HG02870 (cell line): ENCODE data around the gene RASL12.
"Not testable (repeated sequence)": the region's sequence is repeated elsewhere in the genome, so short reads cannot be mapped to it uniquely, and the experiment has no call there.

Experiments
- ATAC-seq: cut with Tn5 transposase; IDR thresholded peaks from one replicate; pipeline ENCODE4 v1.9.1; 2021; ENCODE audit warnings: mild to moderate bottlenecking, moderate library complexity; ENCODE audit not compliant: unreplicated experiment

RASL12 gene

DNA sequence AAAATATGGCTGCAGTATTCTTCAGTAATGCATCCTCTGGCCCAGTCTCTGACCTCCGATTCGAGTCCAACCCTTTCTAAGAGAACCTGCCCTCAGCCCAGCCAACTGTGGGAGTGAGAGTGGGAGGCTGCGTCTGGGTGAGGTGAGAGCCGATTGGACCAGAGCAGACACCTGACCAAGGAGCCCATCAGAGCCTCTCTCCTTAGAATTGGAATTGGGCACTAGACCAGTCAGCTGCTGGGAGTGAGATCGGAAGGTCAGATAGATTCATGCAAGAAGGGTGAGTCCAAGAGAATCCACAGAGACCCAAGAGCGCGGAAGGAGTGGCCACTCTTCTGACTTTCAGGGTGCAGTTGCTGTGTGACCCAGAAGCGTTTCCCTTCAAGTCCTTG, 10.2 kb downstream of the RASL12 start:
- no peak for ATAC-seq

DNA sequence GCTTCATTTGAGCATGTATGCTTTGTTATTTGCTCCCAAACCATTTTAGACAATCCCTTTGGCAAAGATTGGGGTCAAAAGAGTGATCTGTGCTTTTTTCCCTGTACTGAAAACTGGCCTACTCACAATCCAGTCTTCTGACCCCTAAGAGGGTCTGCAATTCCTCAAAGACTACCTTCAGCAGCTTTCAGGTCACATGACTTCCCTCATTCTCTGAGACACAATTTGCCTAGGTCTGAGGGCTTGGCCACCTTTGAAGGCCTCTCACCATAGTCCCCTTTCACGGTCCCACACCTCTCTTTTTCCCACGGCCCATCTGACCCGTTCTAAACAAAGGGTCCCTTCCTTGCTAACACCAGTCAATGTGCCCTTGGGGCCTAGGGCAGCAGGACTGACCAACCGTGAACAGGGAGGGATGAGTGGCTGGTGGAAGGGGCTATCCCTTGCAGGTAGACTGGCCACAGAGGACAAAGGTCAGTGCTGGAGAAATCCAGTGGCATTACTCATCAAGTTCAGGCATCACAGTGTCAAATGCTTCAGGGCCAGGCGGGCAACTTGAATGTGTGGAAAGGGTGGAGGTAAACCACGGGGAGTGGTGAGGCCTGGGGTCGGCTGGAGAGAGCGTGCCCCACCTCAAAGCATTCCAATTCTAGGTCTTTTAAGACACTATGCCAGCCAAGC, 10.8 kb downstream of the RASL12 start:
- no peak for ATAC-seq

DNA sequence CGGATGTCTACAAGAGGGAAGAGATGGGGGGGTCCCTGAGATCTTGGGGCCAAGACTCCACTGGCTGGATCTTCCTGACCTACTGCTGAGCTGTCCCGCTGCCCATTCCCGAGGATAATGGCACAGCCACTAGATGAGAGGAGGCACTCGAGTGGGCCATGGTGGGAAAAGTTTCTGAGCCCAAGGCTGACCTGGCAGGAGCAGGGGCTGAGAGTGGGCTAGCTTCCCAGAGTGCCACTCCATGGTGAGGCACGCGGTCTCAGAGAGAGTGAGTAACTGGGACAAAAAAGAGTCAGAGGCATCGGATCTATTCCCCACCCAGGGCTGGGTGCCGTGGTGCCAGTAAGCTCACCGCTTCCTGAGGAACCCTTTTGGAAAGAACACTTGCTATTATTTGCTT, 11.7 kb downstream of the RASL12 start:
- no peak for ATAC-seq

DNA sequence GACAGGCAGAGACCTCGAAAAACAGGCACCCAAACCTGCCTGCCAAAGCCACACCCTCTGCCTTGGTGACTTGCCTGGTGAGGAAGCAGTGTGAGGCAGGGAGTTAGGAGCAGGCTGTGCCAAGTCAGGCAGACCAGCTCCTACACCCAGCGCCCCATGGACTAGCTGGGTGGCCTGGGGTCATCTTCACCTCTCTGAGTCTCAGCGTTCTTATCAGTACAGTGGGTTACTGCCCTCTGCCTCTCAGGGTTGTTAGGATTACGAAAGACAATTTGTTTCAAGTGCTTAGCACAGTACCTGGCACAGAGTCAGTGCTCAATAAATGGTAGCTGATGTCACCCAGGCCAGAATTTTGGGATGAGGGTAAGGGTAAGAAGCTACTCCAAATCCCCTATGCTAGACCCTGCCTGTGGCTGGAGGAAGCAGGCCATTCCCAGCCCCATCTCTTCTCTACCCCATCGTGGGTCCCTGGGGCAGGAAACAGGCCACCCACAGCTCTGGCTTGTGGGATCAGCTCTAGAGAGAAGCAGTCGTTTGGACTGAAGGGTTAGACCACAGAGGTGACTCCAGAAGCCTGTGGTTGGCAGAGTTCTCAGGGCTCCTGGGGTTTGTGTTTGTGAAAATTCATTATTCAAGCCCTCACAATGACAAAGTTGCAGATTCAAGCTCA, 12.5 kb downstream of the RASL12 start:
- ATAC-seq = no peak

DNA sequence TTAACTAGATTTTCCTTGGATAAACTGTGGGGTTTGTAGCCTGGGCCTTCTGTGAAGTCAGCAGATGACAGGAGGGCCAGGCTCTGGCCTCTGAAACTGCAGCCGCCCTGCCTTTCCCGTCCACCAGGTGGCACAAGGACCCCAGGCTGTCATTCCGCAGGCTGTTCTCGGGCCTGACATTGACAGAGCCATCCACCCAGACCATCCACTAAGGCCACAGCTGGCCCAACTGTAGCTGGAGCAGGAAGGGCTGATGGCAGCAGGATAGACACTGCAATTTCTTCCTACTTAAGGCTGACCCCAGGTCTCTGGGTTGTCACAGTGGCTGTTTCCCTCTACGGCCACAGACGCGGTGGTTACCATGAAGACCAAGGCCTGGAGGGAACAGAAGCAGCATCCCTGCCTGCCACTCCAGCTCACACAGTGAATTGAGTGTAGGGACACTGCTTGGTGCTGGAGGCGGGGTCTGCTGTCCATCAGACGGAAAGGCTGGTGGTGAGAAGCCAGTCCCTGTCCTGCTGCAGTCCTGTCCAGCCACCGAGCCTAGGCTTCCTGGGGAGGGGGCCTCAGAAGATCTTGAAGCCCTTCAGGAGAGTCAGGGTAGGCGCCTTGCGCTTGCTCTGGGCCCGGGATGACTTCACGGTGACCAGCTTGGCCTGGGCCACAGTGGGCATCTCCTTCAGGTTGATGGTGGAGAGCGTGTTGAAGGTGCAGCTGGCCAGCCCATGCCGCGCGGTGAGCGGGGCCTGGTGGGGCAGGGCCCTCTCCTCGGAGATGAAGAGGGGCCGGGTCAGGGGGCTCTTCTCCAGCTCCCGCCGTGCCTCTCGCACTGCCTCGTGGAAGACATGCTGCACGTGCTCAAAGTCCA, 13.2 kb downstream of the RASL12 start:
- ATAC-seq = no peak

DNA sequence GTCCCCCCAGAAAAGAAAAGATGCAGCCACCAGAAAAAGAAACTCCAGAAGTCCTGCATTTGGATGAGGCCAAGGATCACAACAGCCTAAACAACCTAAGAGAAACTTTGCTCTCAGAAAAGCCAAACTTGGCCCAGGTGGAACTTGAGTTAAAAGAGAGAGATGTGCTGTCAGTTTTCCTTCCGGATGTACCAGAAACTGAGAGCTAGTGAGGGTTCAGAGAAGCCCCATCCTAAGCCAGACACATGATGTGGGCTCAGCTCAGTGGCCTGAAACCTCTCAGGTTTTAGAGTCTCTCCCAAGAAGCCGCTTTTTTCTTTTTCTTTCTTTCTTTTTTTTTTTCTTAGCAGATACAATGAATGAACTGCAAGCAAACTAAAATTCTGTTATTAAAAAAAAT, 14.8 kb downstream of the RASL12 start:
- ATAC-seq = no peak

DNA sequence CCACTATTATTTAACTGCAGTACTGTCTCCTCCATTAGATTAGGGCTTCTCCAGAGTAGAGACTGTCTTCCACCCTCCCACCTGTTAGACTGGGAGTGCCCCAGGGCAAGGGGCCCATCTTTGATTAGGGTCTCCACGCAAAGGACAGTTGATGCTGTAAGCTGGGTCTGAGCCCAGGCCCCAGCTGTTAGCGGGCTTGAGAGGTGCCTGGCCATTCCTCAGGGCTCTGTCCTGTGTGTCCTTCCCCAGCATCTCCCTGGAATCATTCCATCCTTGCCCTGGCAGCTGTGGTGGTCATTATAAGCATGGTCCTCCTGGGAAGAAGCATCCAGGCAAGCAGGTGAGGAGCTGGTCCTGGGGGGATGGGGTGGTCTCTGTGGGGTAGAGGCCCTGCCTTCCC, 16.5 kb downstream of the RASL12 start:
- ATAC-seq = no peak

DNA sequence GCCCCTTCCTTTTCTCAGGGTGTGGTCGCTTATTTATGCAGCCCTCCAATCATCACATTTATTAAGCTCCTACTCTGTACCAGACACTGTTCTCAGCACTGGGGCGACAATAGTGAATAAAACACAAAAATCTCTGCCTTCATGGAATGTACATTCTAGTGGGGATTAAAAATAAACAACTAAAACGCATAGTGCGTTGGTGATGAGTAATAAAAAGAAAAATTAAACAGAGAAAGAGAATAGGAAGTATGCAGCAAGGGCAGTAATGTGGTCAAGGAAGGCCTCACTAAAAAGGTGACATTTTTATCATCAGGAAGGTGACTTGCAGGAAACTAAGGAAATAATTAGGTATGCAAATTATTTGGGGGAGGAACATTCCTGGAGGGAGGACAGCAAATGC, 17.5 kb downstream of the RASL12 start:
- no peak for ATAC-seq

DNA sequence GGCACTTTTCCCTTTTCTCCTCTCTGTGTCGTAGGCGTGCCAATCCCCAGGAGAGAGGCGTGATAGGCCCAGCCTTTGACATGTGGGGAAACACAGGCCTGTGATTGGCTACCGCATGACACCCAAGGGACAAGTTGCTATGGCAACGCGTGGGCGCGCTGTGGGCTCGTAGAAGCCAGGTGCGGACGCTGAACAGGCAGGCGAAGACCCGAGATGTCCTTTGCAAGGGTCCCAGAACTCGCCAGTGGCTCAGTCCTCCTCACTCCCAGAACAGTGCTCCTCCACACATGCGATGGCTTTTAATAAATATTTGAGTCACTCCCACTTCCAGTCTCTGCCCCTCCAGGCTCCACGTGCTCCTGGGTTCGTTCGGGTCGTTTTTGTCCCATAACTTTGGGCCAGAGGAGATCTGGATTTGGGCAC, 18.4 kb downstream of the RASL12 start:
- ATAC-seq = peak; percentile 85

DNA sequence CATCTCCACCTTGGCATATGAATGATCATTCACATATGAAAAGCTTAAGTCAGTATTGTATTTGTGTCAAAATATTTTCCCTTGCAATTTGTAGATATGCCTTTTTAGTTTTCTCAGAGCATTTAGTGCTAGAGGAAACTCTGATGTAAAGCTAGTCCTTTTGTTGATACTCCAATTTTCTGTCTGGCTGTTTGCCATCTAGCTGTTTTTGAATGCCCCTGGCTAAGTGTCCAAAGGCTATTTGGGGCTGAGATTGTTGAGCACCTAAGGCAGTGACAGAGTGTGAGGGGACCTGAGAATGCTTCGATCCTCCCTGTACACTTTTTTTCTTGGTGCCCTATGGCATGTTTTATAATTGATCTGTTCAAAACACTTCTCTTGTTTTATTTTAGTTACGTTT, 19.6 kb downstream of the RASL12 start:
- no peak for ATAC-seq

DNA sequence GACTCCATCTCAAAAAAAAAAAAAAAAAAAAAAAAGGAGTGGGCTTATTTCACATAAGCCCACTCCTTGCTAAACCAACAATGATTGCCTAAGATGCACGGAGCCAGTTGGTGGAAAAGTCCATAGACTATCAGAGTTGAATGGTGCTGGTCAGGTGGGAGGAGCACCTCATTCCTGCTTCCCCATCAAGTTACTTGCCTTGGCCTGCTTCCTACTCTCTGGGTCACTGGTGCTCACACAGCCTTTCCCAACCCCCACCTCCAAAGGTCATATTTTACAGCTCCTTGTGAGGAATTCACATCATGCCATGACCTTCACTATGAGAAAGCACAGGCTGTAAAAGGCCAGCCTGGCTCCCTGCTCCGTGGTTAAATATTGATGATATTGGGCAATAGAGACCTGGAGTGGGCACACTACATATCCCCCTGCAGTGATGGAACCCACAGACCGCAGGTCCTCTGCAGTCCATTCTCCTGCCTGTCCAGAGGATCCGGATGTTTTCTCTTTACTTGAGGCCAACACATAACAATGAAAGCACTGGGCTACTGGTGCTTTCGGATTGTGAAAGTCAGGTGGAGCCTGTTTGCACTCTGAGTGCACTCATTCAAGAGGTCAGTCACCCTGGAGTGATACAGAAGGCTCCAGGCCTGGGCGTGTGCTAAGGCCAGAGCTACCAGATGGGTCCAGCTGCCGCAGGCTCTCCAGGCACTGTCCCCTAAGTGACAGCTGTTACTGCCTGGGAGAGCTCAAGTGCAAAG, 22.9 kb downstream of the RASL12 start, which contains the start of gene SLC51B:
Gene SLC51B, plus strand, starts transcription at position 664 of the 758 bp plus-strand sequence. CDS start 4,618 bp downstream, outside the sequence.
- no peak for ATAC-seq

DNA sequence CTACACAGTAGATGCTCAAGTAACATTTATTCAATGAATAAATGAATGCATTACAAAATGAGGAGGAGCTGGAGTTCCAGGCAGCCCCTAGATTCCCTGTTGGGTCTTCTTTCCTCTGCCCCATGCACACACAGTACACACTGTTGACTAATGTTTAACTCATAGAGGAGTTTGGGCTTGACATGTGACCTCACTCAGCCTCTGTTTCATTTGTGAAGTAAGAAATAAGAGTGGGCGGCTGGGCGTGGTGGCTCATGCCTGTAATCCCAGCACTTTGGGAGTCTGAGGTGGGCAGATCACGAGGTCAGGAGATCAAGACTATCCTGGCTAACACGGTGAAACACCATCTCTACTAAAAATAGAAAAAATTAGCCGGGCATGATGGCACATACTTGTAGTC, 23.6 kb downstream of the RASL12 start:
- ATAC-seq = not testable (repeated sequence)

DNA sequence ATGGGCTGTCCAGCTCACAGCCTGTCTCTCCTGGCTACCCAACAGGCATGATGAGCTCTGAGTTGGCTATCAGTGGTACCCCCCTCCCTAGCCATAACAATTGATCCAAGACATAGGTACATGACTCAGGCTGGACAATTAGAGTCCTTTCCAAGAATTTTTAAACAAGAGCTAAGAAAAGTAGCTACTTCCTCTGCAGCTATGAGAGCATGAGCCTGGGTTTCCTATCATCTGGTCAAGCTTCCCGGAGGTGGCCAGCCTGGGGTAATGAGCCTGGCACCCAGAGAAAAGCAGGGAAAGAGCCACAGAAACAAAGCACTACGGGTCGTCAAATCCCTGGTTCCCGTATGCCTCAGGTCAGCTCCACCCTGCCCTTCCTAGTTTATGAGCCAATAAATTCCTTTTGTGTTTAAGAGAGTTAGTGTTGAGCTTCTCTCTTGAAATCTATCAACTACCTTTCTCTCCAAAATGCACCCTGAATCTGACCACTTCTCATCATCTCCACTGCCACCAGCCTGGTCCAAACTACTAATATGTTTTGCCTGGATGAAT, 24.9 kb downstream of the RASL12 start:
- ATAC-seq = no peak

DNA sequence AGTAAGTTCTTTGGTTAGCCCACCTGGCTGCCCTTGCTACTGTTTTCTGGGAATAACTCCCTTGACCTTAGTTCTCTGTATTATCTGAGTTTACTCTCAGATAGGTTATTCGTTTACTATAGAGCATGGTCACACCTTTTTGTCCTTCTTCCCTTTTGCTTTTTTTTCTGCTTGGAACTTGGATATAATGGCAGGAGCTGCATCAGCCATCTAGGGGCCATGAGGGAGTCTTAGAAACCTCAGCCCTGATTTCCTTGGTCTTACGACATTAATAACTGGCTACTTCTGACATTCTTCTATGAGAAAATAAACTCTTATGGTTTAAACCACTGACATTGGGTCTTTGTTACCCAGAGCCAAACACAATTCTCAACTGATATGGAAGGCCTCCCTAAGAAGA, 26.0 kb downstream of the RASL12 start:
- no peak for ATAC-seq

DNA sequence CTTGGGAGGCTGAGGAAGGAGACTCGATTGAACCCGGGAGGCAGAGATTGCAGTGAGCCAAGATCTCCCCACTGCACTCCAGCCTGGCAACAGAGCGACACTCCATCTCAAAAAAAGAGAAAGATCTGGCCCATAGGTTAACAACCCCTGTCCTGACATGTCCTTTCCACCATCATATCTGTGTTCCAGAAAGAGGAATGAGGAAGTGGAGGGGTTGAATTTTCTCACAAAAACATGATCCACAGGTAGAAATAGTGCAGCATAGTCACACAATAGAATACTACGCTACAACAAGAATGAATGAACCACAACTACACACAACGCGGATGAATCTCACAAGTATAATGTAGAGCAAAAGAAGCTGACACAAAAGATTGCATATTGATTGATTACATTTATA, 27.3 kb downstream of the RASL12 start:
- no peak for ATAC-seq

DNA sequence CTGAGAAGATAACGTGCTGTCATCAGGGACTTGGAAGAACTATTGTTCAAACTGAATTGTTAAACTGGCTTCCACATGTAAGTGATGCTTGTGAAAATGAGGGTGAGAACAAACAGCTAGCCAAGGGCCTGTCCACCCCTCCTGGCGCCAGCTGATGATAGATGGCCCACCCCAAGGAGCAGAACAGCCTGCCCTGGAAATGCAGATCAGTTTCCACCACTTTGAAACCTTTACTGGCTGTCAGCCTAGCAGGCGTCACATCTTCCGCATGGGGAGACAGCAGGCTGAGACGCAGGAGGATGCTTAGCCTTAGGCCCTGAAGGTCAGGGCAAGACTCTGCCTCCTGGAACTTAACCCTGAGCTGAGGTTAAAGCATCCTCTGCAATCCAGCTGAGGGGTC, 29.0 kb downstream of the RASL12 start:
- no peak for ATAC-seq

DNA sequence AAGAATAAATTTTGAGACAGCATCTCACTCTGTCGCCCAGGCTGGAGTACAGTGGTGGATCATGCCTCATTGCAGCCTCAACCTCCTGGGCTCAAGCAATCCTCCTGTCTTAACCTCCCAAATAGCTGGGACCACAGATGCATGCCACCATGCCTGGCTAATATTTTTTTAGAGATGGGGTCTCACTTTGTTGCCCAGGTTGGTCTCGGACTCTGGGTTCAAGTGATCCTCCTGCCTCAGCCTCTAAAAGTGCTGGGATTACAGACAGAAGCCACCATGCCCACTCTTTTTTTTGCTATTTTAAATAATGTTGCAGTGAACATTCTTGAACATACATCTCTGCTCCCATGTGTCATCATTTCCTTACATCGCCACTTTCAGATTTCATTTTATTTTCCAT, 29.4 kb downstream of the RASL12 start:
- ATAC-seq = no peak

DNA sequence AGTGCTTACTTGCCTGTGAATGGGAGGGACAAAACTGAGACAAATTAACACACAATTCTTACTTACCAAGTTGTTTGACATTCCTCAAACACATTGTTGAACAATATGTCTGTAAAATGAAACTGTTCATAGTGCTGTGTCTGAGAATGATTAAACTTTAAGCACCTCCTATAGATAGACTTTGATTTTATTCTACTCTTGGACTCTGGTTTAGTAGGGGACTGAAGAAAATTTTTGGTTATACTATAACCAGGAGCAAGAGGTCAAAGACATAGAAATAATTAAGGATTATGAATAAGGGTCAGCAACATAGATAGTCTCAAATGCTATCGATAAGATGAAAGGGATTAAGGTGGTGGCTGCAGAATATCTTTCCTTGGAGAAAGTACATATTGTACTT, 30.5 kb downstream of the RASL12 start:
- ATAC-seq = no peak

DNA sequence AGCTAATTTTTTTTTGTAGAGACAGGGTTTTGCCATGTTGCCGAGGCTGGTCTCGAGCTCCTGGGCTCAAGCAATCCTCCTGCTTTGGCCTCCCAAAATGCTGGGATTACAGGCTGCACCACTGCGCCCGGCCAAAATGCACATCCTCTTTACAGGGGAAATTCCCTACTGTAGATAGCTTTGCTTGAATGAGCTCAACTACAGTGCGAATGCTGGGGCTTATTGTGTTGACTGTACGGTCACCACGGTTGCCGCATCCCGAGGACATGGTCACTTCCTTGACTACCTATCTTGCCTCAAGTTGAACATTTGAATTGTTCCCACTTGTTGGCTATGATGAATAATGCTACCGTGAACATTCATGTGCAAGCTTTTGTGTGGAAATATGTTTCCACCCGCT, 33.1 kb downstream of the RASL12 start:
- no peak for ATAC-seq

DNA sequence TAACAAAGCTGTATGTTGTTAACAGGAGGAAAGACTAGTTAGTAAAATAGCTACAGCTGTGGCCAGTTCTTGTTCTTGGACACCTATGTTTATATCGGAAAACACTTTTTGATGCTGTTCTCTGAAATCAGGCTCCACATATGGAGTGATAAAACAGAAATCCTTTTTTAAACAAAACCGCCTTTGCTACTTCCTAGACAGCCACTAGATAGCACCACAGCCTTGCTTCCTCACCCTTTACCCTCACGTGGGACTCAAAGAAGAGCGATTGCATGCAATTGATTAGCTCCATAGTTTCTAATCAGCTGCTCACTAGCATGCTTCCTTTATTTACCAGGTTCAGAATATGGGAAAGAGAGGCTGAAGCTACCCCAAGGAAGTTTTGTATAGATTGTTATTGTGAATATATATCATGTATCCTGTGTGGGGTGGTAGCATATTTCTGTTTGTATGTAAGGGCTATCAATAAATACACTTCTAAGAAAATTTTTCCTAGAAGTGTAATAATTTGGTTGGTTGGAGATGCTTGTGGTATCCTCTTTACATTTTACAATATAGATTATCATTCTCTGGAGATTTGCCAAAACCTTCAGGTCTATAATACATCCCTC, 34.0 kb downstream of the RASL12 start:
- no peak for ATAC-seq
